Stimulated activated CD8-positive, alpha-beta memory T cell treated with anti-CD3 and anti-CD28 coated beads, Interleukin-2, amount 100 ng/mL, for 48 hours (primary cell): Measurements from ENCODE around the gene SMPD3.
"Not testable (repeated sequence)": the region's sequence is repeated elsewhere in the genome, so short reads cannot be mapped to it uniquely, and the experiment has no call there.

Source experiments
- DNase-seq, 2 donors: peaks; one replicate each; pipeline ENCODE4 v3.0.0-alpha.2; 2020; ENCODE audit warnings: low read depth in 2 of 2

Gene SMPD3

DNA sequence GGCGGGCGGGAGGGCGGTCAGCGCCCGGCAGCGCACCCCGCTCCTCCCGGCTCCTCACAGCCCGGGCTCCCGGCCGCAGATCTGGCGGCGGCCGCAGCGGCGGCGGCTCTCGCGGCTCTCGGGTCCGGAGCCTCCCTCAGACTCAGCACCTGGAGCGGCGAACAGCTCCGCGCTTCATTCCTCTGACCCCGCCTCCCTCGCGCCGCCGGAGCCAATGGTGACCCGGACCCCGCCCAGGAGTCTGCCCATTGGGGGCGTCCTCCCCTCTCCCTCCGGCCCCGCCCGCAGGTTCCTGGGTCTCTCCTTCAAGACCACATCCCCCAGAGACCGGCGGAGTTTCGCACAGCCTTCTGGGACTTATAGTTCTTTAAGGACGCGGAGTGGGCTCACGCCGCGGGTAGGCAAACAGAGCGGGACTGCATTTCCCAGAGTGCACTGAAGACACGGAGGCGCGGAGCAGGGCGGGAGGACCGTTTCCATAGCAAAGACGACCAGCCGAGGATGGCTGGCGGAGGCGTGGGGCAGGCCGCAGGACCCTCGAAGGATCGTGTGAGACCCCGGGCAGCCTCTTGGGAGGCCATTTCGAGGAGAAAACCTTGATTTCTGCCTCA lies at the start of gene SMPD3:
Gene SMPD3, minus strand, starts transcription at position 149 of the 611 bp plus-strand sequence. CDS start 76,327 bp downstream, outside the sequence.
- peak; percentile 98 to 99 for DNase-seq

GRCh38 chr16:68496689-68497088 lies 48.4 kb upstream of the SMPD3 start:
- DNase-seq: no peak

- not testable (repeated sequence) for DNase-seq
Observed at GRCh38 chr16:68494261-68494660, 46.0 kb upstream of the SMPD3 start.

GRCh38 chr16:68493412-68494070 lies 45.2 kb upstream of the SMPD3 start:
- no peak for DNase-seq

- DNase-seq: no peak
Observed at GRCh38 chr16:68492543-68493411, 44.5 kb upstream of the SMPD3 start.

GRCh38 chr16:68492151-68492542 lies 43.8 kb upstream of the SMPD3 start:
- no peak for DNase-seq

- no peak for DNase-seq
Observed at GRCh38 chr16:68491576-68491950, 43.3 kb upstream of the SMPD3 start.

GRCh38 chr16:68490829-68491575 lies 42.7 kb upstream of the SMPD3 start:
- no peak for DNase-seq

DNA sequence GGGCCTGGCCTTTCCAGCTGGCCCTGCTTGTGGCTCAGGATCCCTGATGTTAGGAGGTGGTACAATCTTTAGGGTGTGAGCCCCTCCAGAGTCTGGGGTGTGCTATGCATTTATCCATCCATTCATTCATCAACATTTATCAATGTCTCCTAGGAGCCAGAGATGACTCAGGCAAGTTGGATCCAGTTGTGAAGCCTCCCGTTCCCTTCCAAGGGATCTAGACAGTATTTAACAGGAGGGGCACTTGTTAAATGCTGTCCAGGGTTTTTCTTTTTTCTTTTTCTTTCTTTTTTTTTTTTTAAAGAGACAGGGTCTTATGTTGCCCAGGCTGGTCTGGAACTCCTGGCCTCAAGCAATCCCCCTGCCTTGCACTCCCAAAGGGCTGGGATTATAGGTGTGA lies 42.0 kb upstream of the SMPD3 start:
- DNase-seq: no peak

DNA sequence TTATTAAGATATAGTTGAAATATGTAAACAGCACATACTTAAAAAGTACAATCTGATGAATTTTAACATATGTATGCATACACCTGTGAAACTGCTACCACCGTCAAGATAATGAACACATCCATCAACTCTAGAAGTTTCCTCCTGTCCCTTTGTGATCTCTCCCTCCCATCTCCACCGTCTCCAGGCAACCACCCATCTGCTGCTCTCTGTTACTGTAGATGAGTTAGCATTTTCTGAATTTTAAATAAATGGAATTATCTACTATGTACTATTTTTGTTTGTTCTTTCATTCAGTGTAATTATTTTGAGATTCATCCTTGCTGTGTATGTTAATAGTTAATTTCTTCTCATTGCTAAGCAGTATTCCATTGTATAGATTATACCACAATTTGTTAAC lies 40.2 kb upstream of the SMPD3 start:
- DNase-seq: no peak

DNA sequence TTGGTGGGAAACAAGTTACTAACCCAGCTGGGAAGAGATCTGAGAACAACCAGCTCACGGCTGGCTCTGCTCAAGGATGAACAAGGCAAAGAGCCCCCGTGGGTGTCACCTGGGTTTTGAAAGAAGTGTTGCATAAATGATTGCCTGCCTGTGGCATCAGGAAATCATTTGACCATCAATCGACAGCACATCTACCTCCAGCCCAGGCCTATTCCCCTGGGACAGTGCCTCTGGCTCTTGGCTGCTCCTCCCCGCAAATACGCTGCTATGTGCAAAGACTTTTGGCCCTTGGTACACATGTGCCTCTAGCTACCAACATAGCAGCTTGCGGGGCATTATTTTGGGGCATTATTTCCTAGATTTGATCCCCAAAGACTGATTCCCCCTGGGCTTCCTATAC lies 39.4 kb upstream of the SMPD3 start:
- DNase-seq: no peak

DNA sequence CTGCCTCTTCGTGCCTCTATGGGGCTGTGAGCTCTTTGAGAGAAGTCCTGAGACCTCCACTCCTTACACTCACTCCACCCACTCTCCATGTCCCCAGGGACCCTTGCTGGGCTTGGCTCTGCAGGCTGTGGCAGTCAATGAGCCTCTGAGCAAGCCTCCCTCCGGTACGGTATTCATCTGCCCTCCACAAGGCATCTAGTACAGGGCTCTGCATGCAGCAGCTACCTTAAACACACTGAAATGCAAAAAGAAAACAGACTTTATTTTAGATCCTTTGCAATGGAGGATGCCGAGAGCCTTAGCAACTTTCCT lies 38.9 kb upstream of the SMPD3 start:
- no peak for DNase-seq

DNA sequence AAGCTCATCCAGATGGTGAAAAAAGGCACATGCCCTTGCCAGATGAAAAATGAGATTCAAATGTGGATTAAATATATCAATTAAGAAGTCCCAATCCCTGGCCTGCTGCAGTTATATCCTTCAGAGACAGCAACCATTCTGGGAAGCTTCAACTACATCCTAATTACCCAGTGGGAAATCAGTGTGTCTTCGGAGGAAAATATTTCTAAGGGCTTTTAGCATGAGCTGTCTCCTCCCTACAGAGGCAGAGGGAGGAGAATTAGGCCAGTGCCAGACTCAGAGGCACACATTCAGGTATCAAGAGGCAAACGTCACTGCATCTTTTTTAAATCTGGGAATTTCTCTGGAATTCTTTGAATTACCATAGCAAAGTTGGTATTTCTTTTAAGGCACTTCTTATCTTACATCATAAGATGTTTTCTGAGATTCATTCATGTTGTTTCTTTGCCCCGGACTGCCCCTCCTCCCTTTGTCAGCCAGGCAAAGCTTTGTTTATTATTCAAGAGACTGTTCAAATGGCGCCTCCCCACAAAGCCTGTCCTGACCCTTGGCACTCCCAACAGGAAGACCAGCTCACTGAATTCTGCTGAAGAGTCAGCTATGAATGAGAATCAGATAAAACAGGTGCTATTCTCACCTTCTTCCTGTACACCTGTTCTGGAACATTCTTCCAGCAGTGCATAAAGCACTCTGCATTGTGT lies 38.3 kb upstream of the SMPD3 start:
- DNase-seq: no peak

- no peak for DNase-seq
Observed at GRCh38 chr16:68481636-68482035, 33.3 kb upstream of the SMPD3 start.

DNA sequence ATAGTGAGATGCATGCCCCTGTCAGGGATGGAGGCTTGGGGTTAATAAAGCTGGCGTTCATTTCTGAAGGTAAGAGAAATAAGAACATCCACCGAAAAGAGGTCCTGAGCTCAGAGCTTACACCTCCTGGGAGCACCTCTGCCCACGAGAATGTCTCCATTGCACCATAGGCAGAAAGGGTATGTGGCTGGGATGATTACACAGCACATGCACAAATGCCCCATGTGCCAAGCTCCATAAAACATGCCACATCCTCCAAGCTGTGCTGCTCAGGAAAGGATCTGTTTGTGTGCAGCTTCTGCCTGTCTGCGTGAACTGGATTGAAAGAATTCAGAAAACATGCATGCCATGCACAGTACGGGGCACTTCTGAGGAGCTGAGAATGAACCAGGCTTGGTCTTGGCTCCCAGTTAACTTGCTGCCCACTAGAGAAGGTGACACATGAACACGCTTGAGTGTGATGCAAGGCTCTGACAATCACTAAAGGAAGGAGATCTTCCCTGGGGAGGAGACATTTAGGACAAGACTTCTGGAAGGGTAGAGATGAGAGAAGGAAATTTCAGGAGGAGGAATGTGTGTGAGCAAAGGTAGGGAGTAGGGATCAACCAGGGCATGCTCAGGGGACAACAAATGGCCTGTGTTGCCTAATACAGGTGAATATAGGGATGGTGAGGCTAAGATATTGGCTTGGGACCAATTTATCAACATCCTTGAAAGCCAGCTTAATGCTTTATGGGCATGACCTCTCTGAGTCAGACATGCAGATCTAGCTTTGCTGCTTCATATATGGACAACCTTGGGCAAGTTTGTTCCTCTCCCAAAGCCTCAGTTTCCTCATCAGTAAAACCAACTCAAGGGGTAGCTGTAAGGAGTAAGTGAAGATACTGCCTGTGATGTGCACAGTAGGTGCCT lies 32.0 kb upstream of the SMPD3 start:
- no peak for DNase-seq

GRCh38 chr16:68479271-68479670 lies 31.0 kb upstream of the SMPD3 start:
- no peak for DNase-seq

DNA sequence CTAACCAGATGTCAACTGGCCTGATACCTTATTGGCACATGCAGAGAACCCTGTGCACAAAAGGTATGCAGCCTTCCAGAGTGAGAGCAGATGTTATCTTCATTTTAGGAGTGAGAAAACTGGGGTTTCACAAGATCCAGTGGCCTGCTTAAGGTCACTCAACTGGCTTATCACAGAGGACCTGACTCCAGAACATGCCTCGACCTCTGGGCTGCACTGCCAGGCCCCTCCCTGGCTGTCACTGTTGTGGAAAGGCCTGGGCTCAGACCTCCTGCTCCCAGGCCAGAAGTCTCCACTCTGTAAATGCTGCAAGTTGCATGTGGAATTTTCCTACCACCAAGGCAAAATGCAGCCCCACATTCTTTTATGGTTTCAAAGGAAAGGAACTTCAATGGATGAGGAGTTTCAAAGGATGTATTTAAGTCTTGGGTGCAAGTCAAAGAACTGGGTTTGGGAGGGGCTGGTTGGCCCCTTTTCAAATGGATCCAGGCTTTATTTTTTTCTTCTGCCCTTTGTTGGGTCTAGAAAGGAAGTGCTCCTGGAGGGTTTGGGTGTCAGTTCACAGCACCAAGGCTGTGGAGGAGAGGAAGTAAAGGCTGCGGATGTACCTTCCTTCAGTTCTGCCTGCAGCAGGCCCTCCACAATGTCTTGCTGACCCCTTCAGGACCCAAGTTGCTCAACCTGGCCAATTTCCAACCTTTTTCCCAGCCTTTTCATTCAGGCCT lies 30.4 kb upstream of the SMPD3 start:
- no peak for DNase-seq

GRCh38 chr16:68475071-68475470 lies 26.8 kb upstream of the SMPD3 start:
- no peak for DNase-seq

DNA sequence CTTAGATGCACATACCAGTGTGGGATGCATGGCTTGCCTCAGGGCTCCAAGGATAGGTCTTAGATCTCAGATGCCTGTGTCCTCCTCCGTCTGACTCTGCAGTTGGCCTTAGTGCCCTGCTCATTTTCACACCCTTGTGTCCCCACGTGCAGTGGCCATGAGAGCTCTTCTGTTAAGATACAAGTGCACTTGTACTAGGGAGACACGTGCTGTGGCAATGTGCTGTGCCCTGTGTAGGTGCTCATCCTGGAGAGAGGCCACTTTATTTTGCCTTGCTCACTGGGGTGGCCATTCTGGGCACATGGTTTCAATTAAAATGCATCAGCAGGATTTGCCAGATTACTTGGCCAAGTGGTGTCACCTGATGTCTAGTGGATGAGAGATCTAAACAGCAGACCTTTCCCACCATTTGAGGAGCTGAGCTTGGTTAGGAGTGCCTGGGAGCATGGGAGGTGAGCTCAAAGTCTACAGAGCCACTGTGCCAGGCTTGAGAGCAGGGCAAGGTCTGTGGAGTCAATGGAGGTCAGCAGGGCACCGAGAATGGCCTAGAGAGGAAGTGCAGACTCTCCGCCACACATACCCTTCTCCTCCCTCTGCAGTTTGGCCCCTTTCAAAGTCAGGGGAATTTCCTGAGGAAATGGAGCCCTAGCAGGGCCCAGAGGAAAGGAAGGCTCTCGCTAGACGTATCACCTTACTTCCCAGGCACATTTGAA lies 25.2 kb upstream of the SMPD3 start:
- DNase-seq: no peak
